ENCODE data around the gene RALGAPA2. TPM values are rescaled to one million over a fixed set of nuclear protein-coding genes. Genes with fewer than 3 reads are reported as not detected.

Gene RALGAPA2
- total RNA-seq, 2 donors from 2014 or later, result 36.5 to 53.2 TPM

- Histone ChIP-seq H3K36me3 (no peaks in the 10 kb centered on the region), H3K27me3 (replicated peaks; ENCODE audit: insufficient read depth) (no peaks in the 10 kb centered on the region), H3K4me1 (replicated peaks) (no peaks in the 10 kb centered on the region), H3K4me3 (no peak overlapping the region), H3K27ac (no peak overlapping the region), H3K9me3 (no peaks in the 10 kb centered on the region)
- DNase-seq (ENCODE audit: low spot score), result no peak
- intact Hi-C loops (cut with DNase I), result no loop called here
- WGBS, result 56% methylated on average over 2 of the region's 2 CpGs
- no peak for TF ChIP-seq CTCF (IDR thresholded peaks at IDR 0.05)
- TF ChIP-seq POLR2AphosphoS5 (IDR thresholded peaks at IDR 0.05), result no peak
- no peak for TF ChIP-seq POLR2A (IDR thresholded peaks at IDR 0.05)
Observed at GRCh38 chr20:20573797-20574196, 138.6 kb downstream of the RALGAPA2 start.

- no peaks in the 10 kb centered on the region for H3K27me3 ChIP-seq (replicated peaks; ENCODE audit: insufficient read depth)
- no peaks in the 10 kb centered on the region for H3K36me3 ChIP-seq
- peak; percentile 46 for DNase-seq (ENCODE audit: low spot score)
- WGBS, result 52% methylated on average over 6 of the region's 6 CpGs
- TF ChIP-seq POLR2A (IDR thresholded peaks at IDR 0.05) (no peak), POLR2AphosphoS5 (IDR thresholded peaks at IDR 0.05) (peak; percentile 62)
- H3K27ac ChIP-seq, result no peak overlapping the region
- no peak overlapping the region for H3K4me3 ChIP-seq
- no peaks in the 10 kb centered on the region for H3K9me3 ChIP-seq
- intact Hi-C loops (cut with DNase I), result no loop called here
- H3K4me1 ChIP-seq (replicated peaks), result no peaks in the 10 kb centered on the region
Observed at GRCh38 chr20:20571068-20571780, 141.2 kb downstream of the RALGAPA2 start.

GRCh38 chr20:20568604-20569205, 143.7 kb downstream of the RALGAPA2 start:
- no peaks in the 10 kb centered on the region for H3K9me3 ChIP-seq
- no peaks in the 10 kb centered on the region for H3K4me1 ChIP-seq (replicated peaks)
- 15% methylated on average over 3 of the region's 3 CpGs for WGBS
- no peak for DNase-seq (ENCODE audit: low spot score)
- no peak overlapping the region for H3K27ac ChIP-seq
- H3K36me3 ChIP-seq, result no peaks in the 10 kb centered on the region
- TF ChIP-seq POLR2AphosphoS5 (IDR thresholded peaks at IDR 0.05), result no peak
- TF ChIP-seq POLR2A (IDR thresholded peaks at IDR 0.05), result no peak
- peak; percentile 13 to 63 (median 49) for TF ChIP-seq CTCF (IDR thresholded peaks at IDR 0.05)
- intact Hi-C loops (cut with DNase I), result loop anchor here (5.0 kb wide), 1 partner anchor 486 kb away; no protein-coding TSS in a partner anchor
- no peaks in the 10 kb centered on the region for H3K27me3 ChIP-seq (replicated peaks; ENCODE audit: insufficient read depth)
- no peak overlapping the region for H3K4me3 ChIP-seq

GRCh38 chr20:20567712-20568111, 144.7 kb downstream of the RALGAPA2 start:
- Histone ChIP-seq H3K36me3 (no peaks in the 10 kb centered on the region), H3K9me3 (no peaks in the 10 kb centered on the region), H3K4me3 (no peak overlapping the region), H3K27me3 (replicated peaks; ENCODE audit: insufficient read depth) (no peaks in the 10 kb centered on the region), H3K4me1 (replicated peaks) (no peaks in the 10 kb centered on the region), H3K27ac (no peak overlapping the region)
- TF ChIP-seq POLR2A (IDR thresholded peaks at IDR 0.05) (no peak), CTCF (IDR thresholded peaks at IDR 0.05) (no peak), POLR2AphosphoS5 (IDR thresholded peaks at IDR 0.05) (no peak)
- intact Hi-C loops (cut with DNase I), result loop anchor here (5.0 kb wide), 1 partner anchor 485 kb away; no protein-coding TSS in a partner anchor
- WGBS, result 92% methylated on average over 4 of the region's 4 CpGs
- DNase-seq (ENCODE audit: low spot score), result no peak

DNA sequence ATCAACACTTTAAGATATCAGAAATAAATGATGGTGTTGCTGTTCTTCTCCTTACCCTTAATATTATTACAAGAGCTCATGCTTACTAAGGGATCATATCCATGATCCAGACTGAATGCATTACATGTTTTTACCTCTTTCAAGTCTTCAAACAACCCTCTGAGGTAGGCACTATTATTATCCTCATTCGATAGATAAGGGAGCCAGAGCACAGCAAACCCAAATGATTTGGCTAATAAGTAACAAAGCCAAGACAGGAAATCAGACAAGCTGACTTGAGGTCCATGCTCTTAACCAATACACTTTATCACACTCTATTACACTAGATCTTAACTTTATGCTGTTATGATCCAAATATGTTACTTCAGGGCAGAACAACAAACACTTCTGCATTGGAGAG, 145.9 kb downstream of the RALGAPA2 start:
- Histone ChIP-seq H3K27me3 (replicated peaks; ENCODE audit: insufficient read depth) (no peaks in the 10 kb centered on the region), H3K4me3 (no peak overlapping the region), H3K27ac (no peak overlapping the region), H3K36me3 (no peaks in the 10 kb centered on the region), H3K4me1 (replicated peaks) (no peaks in the 10 kb centered on the region), H3K9me3 (no peaks in the 10 kb centered on the region)
- intact Hi-C loops (cut with DNase I), result loop anchor here (5.0 kb wide), 1 partner anchor 484 kb away; no protein-coding TSS in a partner anchor
- DNase-seq (ENCODE audit: low spot score), result no peak
- 88% methylated on average over 1 of the region's 1 CpG for WGBS
- no peak for TF ChIP-seq POLR2A (IDR thresholded peaks at IDR 0.05)
- TF ChIP-seq CTCF (IDR thresholded peaks at IDR 0.05), result no peak
- TF ChIP-seq POLR2AphosphoS5 (IDR thresholded peaks at IDR 0.05), result no peak
